Colon (tissue), 2 donors: ENCODE data around the gene CD81.

ENCODE experiments used
- FAIRE-seq: peaks from 2 replicates; lab custom pipeline; 2012; peaks lifted over from hg19 to GRCh38; lab: Jason Lieb, UNC
- donor health status: control.
- donor health status: control.

CD81 gene

GRCh38 chr11:2439820-2440219 is 62.7 kb downstream of the CD81 start:
- FAIRE-seq = no peak

GRCh38 chr11:2440646-2441045 is 63.5 kb downstream of the CD81 start:
- FAIRE-seq = no peak

GRCh38 chr11:2441171-2441570 is 64.1 kb downstream of the CD81 start:
- no peak for FAIRE-seq

GRCh38 chr11:2442589-2442988 is 65.5 kb downstream of the CD81 start:
- no peak for FAIRE-seq

GRCh38 chr11:2443406-2443805 is 66.3 kb downstream of the CD81 start:
- no peak for FAIRE-seq

- FAIRE-seq = no peak
Observed at GRCh38 chr11:2443881-2444820, 67.0 kb downstream of the CD81 start, which contains the start of gene TRPM5. Gene TRPM5, minus strand, starts transcription at chr11:2444514. Its CDS starts 21,478 bp downstream, at chr11:2423036.

- no peak for FAIRE-seq
Observed at GRCh38 chr11:2444821-2445745, 68.0 kb downstream of the CD81 start, which contains the start of gene KCNQ1. Gene KCNQ1, plus strand, starts transcription at chr11:2445008. Its CDS starts 91 bp downstream, at chr11:2445099.

- no peak for FAIRE-seq
Observed at GRCh38 chr11:2445746-2446551, 68.8 kb downstream of the CD81 start.

GRCh38 chr11:2446590-2447252 is 69.6 kb downstream of the CD81 start:
- FAIRE-seq = no peak
